Adrenal gland (tissue), 5 donors: ENCODE measurements around the gene CALN1.

Experiments used
- CTCF ChIP-seq, 6 experiments: fragments of 450-650 bp in 4 of 6; fragments of 200-600 bp in 2 of 6; sonication (generic) in 1 of 6; IDR thresholded peaks; 1 replicate in 5 of 6; 2 replicates in 1 of 6; pipeline versions ENCODE4 v1.5.1 to v1.8.0; 2016 to 2021; ENCODE audit warnings: antibody characterized with exemption in 6 of 6, mild to moderate bottlenecking in 2 of 6, moderate library complexity in 1 of 6
- POLR2A ChIP-seq, 2 donors: fragments of 450-650 bp; IDR thresholded peaks; one replicate each; pipeline ENCODE4 v1.6.1; 2017; ENCODE audit warnings: antibody characterized with exemption in 2 of 2, mild to moderate bottlenecking in 2 of 2, moderate library complexity in 1 of 2
- donor health status: DM: no; HTN: no; CAD: no.

GRCh38 chr7:72298912-72299311 lies 113.2 kb downstream of the CALN1 start:
- TF ChIP-seq CTCF (IDR thresholded peaks at IDR 0.05): no peak
- TF ChIP-seq POLR2A (IDR thresholded peaks at IDR 0.05): no peak
